Measurements from ENCODE around the gene CHRNA4. TPM values are rescaled to one million over a fixed set of nuclear protein-coding genes. Genes with fewer than 3 reads are reported as not detected.
"Not testable (repeated sequence)": the region's sequence is repeated elsewhere in the genome, so short reads cannot be mapped to it uniquely, and the experiment has no call there.

Gene CHRNA4
- total RNA-seq, 2 experiments from 2014 or later, result not detected

DNA sequence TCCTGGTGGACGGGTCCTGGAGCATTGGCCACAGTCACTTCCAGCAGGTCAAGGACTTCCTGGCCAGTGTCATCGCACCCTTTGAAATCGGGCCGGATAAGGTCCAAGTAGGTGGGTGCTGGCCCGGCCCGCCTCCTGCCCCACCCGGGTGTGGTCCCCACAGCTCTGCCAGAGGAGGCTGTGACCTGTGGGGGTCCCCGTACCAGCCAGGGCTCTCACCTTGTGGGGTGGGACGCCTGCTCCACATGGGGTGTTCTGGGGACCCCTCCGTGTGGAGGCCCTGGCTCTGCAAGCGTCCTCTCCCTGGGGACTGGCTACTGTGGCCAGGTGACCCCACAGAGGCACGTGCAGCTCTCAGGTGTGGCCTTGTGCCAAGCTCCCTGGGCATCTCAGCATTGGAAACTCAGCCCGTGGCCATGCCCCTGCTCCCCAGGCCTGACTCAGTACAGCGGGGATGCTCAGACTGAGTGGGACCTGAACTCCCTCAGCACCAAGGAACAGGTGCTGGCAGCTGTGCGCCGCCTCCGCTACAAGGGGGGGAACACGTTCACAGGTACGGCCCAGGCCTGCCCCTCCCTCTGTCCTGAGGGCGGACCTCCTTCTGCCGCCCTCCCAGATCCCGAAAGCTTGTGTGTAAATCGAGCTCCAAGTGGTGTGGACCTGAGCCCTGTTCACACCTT is 53.5 kb downstream of the CHRNA4 start:
- Mint-ChIP-seq H3K27ac (no peak overlapping the region), H3K4me3 (no peak overlapping the region), H3K36me3 (ENCODE audit: low read depth) (no peaks in the 10 kb centered on the region), H3K9me3 (peaks cover 2% of the 10 kb centered on the region), H3K27me3 (peaks cover 12% of the 10 kb centered on the region), H3K4me1 (ENCODE audit: low read depth) (no peaks in the 10 kb centered on the region)
- no peak for DNase-seq
- ATAC-seq, result no peak
- POLR2A ChIA-PET, result interaction anchor here (0.6 kb wide), 1 partner anchor 11 kb away, joined by 3 read pairs; no protein-coding TSS in a partner anchor
- TF ChIP-seq, protein P1, sequence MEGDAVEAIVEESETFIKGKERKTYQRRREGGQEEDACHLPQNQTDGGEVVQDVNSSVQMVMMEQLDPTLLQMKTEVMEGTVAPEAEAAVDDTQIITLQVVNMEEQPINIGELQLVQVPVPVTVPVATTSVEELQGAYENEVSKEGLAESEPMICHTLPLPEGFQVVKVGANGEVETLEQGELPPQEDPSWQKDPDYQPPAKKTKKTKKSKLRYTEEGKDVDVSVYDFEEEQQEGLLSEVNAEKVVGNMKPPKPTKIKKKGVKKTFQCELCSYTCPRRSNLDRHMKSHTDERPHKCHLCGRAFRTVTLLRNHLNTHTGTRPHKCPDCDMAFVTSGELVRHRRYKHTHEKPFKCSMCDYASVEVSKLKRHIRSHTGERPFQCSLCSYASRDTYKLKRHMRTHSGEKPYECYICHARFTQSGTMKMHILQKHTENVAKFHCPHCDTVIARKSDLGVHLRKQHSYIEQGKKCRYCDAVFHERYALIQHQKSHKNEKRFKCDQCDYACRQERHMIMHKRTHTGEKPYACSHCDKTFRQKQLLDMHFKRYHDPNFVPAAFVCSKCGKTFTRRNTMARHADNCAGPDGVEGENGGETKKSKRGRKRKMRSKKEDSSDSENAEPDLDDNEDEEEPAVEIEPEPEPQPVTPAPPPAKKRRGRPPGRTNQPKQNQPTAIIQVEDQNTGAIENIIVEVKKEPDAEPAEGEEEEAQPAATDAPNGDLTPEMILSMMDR (IDR thresholded peaks at IDR 0.05), result no peak
- CTCF ChIA-PET, result interaction anchor here (4.1 kb wide), 1 partner anchor 74 kb away, joined by 42 read pairs; no protein-coding TSS in a partner anchor
- intact Hi-C loops (cut with micrococcal nuclease), result loop anchor here (5.0 kb wide), 1 partner anchor 75 kb away; no protein-coding TSS in a partner anchor

DNA sequence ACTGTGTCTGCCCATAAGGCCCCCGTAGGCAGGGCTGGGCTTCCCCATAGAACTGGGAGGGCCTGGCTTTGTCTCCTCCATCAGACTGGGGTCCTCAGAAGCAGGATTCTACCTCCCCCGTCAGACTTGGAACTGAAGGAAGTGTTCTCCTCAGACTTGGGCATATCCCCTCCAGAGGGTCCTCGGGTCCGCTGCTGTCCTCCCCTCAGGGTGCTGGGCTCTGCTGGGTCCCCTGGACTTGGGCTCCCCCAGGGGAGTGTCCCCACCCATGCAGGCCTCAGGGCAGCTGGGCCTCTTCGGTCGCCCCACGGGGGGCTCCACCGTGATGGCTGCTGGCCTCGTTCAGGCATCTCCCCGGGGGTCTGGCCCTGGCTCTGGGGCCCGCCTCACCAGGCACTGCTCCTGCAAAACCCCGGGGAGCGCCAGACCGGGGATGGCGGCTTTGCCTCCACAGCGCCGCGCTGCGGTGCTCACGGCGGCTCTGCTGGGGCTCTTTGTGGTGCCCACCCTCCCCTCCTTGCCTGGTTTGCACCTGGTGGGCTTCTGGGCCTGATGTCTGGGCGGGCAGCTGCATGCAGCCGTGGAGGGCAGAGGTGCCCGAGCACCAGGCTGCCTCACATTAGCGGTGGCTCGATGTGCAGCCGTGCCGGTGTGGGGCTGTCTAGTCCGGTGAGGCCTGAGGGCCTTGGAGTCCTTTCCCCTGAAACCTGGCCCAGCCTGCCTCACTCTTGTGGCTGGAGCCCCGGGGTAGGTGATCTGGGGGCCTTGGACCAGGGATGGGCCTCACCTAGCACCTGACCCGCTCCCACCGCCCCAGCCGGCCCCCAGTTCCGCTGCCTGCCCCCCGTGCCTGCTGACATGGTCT is 54.2 kb downstream of the CHRNA4 start:
- Mint-ChIP-seq H3K4me1 (ENCODE audit: low read depth) (no peaks in the 10 kb centered on the region), H3K4me3 (no peak overlapping the region), H3K36me3 (ENCODE audit: low read depth) (no peaks in the 10 kb centered on the region), H3K27ac (no peak overlapping the region), H3K9me3 (peaks cover 4% of the 10 kb centered on the region), H3K27me3 (peaks cover 13% of the 10 kb centered on the region)
- ATAC-seq, result no peak
- ChIA-PET POLR2A (interaction anchor here (0.6 kb wide), 1 partner anchor 12 kb away, joined by 3 read pairs; no protein-coding TSS in a partner anchor), CTCF (interaction anchor here (4.1 kb wide), 1 partner anchor 74 kb away, joined by 42 read pairs; no protein-coding TSS in a partner anchor)
- DNase-seq, result no peak
- TF ChIP-seq, protein P1 (IDR thresholded peaks at IDR 0.05), result no peak
- intact Hi-C loops (cut with micrococcal nuclease), result loop anchor here (5.0 kb wide), 1 partner anchor 75 kb away; no protein-coding TSS in a partner anchor

DNA sequence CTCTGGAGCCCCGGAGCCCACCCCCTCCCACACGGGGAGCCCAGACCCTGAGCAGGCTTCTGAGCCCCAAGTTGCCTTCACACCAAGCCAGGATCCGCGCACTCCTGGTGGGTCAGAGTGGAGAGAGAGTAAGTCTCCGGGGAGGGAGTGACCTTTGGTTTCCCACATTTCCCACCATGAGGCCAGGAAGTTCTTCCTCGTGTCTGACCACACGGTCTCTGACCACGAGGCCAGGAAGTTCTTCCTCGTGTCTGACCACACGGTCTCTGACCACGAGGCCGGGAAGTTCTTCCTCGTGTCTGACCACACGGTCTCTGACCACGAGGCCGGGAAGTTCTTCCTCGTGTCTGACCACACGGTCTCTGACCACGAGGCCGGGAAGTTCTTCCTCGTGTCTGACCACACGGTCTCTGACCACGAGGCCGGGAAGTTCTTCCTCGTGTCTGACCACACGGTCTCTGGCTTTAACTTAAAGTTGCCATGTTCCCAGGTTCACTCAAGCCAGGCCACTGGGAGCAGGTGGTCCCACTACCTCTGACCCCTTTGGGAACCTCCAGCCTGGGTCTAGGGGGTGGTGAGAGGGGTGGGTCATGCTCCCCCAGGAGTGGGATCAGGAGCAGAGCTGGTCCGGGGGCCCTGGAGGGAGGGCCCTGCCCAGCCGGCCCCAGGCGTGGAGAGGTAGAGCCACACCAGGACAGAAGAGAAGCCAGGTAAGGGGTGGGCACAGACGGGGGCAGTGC is 55.0 kb downstream of the CHRNA4 start:
- H3K4me3 Mint-ChIP-seq; H3K4me1 Mint-ChIP-seq (ENCODE audit: low read depth); POLR2A ChIA-PET; H3K9me3 Mint-ChIP-seq; CTCF ChIA-PET; H3K36me3 Mint-ChIP-seq (ENCODE audit: low read depth); DNase-seq; ATAC-seq; H3K27ac Mint-ChIP-seq: not testable (repeated sequence)
- peaks cover 17% of the 10 kb centered on the region for H3K27me3 Mint-ChIP-seq
- intact Hi-C loops (cut with micrococcal nuclease), result loop anchor here (5.0 kb wide), 1 partner anchor 76 kb away; no protein-coding TSS in a partner anchor

DNA sequence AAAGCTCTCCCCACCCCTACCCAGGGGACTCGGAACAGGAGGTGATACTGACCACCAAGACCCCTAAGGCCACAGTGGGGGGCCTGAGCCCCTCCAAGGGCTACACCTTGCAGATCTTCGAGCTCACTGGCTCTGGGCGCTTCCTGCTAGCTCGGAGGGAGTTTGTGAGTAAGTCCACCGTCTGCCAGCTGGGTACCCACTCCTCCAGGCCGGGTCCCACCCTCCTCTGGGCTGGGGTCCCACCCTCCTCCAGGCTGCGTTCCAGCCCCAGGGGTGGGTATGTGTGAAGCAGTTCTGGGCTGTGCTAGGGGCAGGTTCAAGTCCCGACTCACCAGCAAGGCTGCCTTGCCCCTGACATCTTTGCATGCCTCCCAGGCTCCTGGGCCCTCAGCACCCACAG is 55.8 kb downstream of the CHRNA4 start:
- Mint-ChIP-seq H3K27me3 (peaks cover 18% of the 10 kb centered on the region), H3K9me3 (peaks cover 10% of the 10 kb centered on the region), H3K36me3 (ENCODE audit: low read depth) (no peaks in the 10 kb centered on the region), H3K4me1 (ENCODE audit: low read depth) (no peaks in the 10 kb centered on the region), H3K27ac (no peak overlapping the region), H3K4me3 (no peak overlapping the region)
- DNase-seq (no peak), ATAC-seq (no peak)
- intact Hi-C loops (cut with micrococcal nuclease), result loop anchor here (5.0 kb wide), 1 partner anchor 77 kb away; no protein-coding TSS in a partner anchor
- ChIA-PET POLR2A (no interaction called here), CTCF (no interaction called here)
- TF ChIP-seq, protein P1 (IDR thresholded peaks at IDR 0.05), result no peak

DNA sequence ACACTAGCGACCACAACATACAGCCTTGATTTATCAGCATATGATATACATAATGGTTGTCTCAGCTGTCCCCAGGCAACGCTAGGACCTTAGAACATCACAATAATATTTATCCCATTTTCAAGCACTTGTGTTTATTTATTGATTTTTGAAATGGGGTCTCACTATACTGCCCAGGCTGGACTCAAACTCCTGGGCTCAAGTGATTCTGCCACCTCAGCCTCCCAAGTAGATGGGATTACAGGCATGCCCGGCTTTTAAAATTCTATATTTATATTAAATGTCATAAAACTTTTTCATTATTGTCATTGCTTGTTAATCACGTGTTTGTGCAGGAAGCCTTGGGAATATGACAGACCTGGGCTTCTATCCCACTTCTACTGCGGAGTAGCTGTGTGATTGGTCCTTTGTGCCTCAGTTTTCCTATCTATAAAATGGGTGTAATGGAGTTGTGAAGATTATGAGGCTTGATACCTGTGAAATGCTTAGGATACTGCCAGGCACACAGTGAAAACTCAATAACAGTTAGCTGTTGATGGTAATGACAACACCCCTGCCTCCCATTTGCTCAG is 58.0 kb downstream of the CHRNA4 start:
- ChIA-PET CTCF (no interaction called here), POLR2A (no interaction called here)
- no peak for ATAC-seq
- no peak overlapping the region for H3K27ac Mint-ChIP-seq
- no peaks in the 10 kb centered on the region for H3K36me3 Mint-ChIP-seq (ENCODE audit: low read depth)
- H3K27me3 Mint-ChIP-seq, result peaks cover 14% of the 10 kb centered on the region
- intact Hi-C loops (cut with micrococcal nuclease), result no loop called here
- H3K9me3 Mint-ChIP-seq, result peaks cover 10% of the 10 kb centered on the region
- H3K4me1 Mint-ChIP-seq (ENCODE audit: low read depth), result no peaks in the 10 kb centered on the region
- DNase-seq, result no peak
- TF ChIP-seq, protein P1 (IDR thresholded peaks at IDR 0.05), result no peak
- H3K4me3 Mint-ChIP-seq, result no peak overlapping the region
